HL-60 (cell line): ENCODE results near the gene ERCC6L2.

Experiments
- CTCF ChIP-seq: IDR thresholded peaks from one replicate; pipeline ENCODE4 v1.5.1; 2011; ENCODE audit warnings: low read length, control low read depth, inconsistent platforms; ENCODE audit not compliant: insufficient read depth
- POLR2AphosphoS5 ChIP-seq: IDR thresholded peaks from 2 replicates; pipeline ENCODE4 v1.6.1; 2012; ENCODE audit warnings: low read depth

- TF ChIP-seq CTCF (no peak), POLR2AphosphoS5 (no peak)
These were observed 17.6 kb upstream of the ERCC6L2 start for GRCh38 chr9:95857896-95858295.
